HG02840 (cell line): ENCODE measurements around the gene SKP1.

Experiments used
- ATAC-seq: cut with Tn5 transposase; IDR thresholded peaks from one replicate; pipeline ENCODE4 v1.9.1; 2021; ENCODE audit warnings: mild to moderate bottlenecking, moderate library complexity, moderate number of reproducible peaks; ENCODE audit not compliant: unreplicated experiment, low FRiP score

SKP1 gene

DNA sequence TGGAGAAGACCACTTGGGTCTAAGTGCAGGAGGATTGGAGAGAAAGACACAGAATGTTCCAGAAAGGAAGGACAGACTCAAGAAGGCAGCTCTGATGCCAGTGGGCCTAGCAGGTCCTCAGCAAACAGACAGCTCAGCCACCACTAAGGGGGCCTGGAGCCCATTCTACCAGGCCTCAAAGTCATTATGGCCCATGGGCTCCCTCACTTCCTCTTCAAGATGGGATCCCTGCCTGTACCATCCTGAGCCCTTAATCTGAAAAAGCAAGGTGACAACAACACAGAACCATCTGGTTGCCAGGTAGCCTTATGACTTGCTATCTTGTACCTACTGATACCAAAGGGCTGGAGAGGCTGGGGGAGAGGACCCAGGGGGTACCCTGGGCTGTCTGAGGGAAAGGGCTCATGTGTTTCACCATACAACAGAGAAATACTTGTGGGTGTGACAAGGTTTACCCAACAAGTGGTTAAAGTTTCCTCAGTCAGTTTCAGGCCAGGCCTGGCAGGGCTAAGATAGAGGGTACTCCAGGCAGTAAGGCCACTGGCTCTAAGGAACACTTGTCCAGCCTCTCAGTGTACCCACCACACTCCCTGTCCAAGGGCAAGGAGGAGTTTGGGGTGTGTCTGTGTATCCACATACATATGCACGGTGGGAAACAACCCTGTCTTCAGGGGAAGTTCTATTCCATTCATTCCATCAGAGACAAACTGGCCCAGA lies 31.6 kb downstream of the SKP1 start:
- ATAC-seq: no peak

DNA sequence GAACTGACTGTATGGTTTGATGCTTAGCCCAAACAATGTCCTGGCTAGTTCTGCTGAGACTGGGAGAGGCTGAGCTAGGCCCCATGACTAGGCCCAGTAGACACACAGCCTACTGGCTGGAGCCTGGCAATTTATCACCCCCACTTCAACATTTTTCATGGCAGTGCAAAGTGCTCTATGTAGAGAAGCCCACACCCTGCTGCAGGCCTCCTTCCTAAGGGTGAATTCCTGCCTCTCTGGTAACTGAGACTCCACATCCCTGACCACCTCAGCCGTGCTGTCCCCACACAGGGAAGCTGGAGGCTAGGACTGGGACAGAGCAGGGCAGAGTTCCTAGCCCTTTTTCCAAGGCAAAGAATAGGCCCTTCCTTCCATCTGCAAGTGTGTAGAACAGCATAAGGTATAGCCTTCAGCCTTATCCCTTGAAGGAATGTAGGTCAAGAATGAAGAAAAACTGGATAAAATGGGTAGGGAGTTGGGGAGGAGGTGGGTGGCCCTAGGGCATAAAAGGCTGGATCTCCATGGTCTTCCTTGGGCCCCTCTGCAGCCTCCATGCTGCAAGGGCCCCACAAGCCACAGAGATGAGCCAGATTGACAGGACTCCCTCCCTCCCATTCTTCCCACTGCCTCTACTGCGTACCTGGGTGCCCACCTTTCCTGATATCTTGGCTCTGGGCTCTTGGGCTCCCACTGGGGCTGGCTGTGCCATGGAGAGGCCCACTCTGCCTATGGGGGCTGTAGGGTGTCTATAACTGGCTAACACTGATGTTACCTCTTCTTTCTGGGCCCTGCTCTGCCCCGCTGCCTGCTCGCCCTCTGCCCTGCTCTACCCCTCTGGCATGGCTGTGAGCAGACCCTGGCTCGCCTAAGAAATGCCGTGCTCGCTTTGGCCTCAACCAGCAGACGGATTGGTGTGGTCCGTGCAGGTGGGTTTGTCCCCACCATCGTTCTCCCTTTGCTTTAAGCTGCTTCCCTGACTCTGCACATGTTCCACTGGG lies 32.5 kb downstream of the SKP1 start:
- ATAC-seq: no peak

DNA sequence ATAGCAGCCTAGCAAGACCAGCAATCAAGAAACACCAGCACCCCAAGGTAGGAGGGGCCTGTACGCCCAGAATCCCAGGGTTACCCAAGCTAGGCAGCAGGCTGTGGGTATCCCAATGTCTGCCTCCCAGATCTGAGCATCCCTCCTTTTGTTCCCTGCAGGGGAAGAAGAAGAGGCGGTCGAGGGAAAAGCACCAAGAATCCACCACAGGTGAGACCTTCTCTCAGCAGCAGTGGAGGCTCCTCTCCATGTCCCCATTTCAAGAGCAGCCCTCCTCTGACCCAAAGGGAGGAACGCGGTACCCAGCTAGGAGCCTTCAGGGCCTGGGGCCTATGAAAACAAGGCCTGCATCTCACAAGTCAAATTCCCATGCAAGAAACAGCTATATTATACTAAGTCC lies 33.3 kb downstream of the SKP1 start:
- no peak for ATAC-seq

DNA sequence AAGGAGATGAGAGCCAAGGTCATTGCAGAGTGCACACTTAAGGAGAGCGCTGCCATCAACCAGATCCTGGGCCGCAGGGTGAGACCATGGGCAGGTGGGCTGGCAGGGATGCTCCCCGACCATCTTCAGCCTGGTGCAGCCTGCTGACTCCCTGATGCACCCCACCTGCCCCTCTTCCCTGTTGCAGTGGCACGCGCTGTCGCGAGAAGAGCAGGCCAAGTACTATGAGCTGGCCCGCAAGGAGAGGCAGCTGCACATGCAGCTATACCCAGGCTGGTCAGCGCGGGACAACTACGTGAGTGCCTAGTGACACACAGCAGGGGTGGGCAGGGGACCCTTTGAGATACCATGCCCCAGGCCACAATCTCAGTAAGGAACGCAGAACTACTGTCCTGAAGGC lies 33.9 kb downstream of the SKP1 start:
- no peak for ATAC-seq

DNA sequence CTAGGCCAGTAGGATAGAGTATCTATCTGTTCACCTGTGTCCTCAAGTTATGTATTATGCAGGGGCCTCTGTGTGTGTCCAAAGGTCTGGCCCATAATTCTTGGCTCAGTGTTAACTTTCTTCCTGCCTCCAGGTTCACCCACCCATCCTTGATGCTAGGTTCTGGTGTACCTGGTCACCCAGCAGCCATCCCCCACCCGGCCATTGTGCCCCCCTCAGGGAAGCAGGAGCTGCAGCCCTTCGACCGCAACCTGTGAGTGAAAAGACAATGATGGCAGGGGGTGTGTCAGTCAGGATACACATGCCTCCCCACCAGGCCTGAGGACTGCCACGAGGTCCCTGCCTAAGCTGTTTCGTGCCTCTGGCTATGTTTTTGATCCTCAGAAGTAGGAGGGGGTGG lies 34.7 kb downstream of the SKP1 start:
- no peak for ATAC-seq

DNA sequence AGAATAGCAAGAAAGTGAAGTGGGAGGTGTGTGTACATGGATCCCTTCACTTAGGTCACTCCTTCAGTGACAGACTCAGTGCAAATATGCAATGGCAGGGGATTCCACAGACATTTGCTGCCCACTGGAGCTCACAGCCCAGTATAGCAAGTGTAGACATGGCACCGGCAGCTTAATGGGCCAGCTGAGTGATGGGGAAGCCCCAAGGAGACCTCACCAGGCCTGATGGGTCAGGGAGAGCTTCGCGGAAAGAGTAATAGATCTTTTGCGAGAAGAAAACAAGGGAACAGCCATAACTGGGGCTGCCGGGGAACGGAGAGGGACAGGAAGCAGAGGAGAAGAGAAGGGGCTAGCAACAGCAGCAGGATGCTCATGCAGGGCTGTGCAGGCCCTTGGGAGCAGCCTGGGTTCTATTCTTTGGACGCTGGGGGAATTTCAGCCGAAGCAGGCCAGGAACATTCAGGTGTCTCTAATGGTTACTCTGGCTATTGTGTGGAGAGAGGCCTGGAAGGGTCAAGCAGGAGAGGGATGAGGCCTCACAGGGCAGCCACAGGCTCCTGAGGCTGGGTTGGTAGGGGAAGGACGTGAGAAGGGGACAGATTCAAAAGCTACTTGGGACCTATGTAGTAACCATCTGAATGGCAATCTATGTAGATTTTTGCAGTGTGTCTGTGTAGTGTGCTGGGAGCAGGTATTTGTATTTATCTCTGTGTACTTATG lies 35.3 kb downstream of the SKP1 start:
- no peak for ATAC-seq

DNA sequence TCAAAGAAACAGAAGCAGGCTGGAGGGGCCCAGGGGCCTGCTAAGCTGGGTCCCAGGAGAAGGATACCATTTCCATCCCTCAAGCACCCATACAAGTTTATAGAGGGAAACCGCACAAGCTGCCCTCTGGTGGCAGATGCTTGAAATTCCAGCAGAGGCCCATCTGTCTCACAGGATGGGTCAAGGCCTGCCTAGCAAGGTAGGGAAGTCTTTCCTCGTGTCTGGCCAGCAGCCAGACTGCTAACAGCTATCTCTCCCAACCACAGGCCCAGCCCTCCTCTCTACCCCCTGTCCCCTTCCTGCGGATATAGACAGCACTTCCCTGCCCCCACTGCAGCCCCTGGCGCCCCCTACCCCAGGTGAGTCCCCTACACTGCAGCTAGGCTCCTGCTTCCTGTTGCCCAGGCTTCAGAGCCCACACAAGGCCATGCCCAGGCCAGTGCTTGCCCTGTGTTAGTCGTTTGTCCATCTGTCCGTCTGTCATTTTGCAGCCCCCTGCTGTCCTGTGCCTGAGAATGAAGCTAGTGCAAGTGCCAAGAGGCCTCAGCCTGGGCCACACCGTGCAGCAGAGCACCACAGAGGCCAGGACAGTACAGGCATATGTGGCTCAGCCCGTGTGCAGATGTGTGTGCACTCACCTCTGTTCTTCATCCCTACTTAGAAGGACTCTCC lies 36.1 kb downstream of the SKP1 start:
- no peak for ATAC-seq

DNA sequence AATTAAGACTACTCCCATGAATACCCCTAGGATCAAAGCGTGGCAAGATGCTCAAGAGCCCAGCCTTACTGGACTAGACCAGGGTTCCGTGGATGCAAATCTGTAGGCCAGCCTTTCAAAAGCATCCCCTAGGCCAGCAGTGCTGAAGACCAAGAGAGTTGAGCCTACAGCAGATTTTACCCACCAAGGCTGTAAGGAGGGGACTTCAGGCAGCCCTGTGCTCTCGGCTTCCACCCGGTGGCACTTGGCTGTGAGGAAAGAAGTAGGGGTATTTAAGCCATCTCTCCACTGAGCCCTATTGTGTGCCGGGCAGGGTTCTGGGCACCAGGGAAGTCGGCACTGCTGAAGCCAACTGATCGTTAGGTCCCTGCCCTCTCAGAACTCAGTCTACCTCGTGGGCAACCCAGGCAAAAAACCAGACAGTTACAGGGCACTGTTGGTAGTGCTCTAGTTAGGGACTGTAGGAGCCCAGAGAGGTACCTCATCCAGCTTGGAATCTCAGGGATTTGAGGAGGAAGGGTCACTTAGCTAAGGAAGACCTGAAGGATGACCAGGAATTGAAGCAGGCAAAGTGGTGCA lies 36.8 kb downstream of the SKP1 start:
- ATAC-seq: no peak

DNA sequence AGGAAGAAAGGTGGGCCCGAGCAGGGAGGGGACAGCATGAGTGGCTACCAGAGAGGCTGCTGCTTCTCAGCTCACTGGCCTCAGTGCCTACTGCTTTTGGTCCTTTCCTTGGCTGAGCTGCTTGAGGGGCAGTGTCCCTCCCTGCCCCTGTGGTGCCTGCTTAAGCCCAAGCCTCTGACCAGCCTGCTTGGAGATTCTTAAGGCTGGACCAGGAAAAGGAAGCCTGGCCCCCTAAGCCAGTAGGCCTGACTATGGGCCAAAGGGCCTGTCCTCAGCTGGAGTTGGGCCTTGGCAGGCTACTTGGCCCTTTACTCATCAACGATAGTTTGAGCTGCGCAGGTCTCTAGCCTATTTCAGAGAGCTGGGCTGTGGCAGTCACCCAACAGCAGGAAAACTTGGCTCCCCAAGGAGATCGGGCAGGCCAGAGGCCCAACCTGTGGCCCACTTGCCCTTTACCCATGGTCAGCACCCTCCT lies 37.3 kb downstream of the SKP1 start:
- ATAC-seq: no peak

DNA sequence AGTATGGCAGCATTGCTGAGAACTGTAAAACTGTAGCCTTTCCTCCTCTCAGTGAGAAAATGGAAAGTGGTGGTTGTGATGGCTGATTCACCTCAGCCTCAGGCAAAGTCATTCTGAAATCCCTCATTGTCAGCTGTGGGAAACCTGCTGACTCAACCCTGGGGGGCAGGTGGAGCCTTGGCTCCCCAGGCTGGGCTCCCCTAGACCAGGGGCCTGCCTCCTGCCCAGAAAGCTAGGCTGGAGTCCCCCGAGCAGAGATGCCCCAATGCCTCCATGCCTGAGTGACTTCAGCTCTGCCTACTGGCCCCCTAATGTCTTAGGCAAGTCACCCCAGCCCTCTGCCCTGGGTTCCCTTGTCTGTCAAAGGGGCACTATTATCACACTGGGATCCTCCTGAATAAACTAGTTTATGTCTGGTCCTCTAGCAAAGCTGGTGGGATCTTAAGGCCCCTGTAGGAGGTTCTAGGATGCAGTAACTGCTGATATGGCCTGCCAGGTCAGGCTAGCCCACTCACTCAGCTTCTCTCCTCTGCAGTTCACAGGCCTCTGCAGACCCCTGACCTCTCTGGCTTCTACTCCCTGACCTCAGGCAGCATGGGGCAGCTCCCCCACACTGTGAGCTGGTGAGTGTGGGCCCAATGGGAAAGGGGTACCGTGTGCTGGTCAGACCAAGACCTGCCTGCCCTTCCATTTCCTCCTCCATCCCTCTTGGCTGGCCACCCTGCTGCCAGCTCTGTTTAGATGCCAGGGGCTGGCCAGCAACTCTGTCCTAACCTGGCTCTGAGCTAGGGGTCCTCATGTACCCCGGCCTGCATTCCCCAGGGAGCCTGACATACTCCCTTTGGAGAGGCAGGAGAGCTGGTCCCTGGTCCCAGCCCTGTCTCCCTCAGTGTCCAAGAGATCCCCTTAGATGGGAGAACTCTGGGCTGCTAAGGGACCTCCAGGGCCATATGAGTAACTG lies 38.1 kb downstream of the SKP1 start:
- peak; percentile 80 for ATAC-seq

DNA sequence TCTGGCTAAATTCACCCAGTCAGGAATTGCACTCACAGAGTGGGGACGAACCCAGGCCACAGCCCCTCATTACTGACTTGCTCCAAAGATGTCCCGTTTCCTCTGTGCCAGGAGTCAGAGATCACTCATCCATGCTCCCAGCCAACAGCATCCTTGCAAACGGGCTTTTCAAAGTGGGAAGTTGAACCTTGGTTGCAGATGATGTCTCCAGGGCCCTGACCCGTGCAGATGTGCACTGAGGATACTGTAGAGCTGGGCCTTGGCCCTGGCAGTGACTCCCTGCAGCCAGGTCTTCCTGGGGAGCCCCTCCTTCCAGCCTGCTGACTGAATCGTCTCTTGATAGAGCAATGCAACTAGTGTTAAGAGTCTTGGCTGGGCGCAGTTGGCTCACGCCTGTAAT lies 40.0 kb downstream of the SKP1 start:
- ATAC-seq: no peak

DNA sequence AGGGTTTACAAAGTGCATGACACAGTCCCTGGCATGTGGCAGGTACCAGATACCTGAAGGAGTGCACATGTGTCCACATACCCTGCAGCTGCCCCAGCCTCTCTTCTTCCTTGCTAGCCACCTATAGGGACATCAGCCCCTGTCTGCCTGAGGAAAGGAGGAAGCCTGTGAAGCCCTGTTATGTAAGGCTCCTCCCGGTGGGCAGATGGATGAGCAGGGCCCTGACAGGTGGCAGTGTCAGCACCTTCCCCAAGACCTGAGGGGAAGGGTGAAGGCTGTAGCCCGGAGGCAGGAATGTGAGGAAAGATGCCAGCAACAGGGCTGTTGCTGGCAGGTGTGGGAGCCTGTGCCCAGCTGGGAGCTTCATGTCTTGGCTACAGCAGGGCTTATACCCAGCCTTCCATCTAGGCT lies 40.5 kb downstream of the SKP1 start:
- ATAC-seq: no peak

DNA sequence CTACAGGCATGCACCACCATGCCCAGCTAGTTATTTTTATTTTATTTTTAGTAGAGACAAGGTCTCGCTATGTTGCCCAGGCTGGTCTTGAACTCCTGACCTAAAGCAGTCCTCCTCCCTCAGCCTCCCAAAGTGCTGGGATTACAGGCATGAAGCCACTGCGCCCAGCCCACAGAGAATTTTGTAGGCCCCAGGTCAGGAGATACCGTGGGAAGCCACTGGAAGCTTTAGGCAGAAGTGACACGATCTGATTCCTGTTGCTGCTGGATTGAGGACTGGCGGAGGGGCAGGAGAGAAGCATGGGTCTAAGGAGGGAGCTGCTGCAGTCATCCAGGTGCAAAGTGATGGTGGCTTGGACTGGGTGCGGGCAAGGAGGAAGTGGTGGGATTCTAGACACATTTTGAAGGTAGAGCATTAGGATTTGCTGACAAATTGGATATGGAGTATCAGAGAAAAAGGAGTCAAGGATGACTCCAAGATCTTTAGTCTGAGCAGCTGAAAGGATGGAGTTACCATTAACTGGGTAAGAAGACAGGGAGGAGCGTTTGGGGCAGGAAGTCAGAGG lies 41.6 kb downstream of the SKP1 start:
- ATAC-seq: no peak

DNA sequence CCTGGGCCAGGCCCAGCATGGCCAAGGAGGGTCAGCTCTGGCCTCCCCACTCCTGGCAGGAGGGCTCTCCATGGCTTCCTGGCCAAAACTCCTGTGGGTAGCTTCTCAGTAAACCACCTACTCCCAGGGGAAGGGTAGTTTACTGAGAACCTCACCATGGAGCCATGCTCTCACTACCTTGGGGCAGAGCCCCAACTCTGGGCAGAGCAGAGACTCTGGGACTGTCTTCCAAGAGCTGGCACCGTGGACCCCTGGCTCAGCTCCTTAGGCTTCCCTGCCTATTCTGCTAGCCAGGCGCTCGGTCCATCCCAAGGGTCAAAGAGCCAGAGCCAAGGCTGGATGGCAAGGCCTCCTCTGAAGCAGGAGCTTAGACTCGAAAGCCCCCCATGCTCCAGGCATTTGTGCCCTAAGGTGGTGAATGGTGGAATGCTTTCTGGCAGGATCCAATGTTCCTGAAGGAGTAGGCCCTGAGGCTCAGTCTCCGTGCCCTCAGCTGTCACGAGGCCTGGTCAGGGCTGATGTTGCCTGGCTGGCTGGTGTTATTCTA lies 42.7 kb downstream of the SKP1 start:
- no peak for ATAC-seq

DNA sequence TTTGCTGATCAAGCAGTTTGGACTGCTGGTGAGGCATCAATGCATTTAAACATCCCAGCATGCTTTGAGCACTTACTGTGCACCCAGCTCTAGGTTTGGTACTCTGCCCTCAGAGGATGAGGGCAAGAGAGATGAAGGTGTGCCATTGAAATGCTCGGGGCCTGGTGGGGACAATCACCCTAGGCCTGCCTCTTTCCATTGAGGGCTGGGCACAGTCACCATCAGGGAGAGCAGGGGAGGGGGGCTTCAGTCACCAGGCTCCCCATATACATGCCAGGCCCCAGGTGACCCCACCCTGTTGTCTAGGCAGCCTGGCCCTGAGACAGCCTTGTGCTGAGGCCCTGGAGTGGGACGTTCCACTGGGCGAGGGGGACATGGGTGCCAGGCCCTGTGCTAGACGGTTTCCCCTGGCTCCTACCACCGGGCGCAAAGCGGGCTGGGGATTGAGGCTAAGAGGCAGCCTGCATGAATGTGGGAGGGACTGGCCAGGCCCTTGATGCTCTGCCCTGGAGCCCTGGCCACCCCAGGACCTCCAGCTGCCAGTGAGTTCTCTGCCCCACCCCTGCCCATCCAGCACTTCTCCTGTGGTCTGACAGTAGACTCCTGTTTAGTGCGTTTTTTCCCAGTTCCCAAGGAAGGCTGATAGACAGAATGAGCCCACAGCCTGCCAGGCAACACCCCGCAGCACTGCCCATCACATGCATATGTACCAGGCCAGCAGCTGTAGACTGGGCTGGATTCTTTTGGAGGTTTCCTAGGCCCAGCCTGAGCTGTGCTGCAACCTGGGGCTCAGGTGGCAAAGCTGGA lies 43.4 kb downstream of the SKP1 start:
- no peak for ATAC-seq

DNA sequence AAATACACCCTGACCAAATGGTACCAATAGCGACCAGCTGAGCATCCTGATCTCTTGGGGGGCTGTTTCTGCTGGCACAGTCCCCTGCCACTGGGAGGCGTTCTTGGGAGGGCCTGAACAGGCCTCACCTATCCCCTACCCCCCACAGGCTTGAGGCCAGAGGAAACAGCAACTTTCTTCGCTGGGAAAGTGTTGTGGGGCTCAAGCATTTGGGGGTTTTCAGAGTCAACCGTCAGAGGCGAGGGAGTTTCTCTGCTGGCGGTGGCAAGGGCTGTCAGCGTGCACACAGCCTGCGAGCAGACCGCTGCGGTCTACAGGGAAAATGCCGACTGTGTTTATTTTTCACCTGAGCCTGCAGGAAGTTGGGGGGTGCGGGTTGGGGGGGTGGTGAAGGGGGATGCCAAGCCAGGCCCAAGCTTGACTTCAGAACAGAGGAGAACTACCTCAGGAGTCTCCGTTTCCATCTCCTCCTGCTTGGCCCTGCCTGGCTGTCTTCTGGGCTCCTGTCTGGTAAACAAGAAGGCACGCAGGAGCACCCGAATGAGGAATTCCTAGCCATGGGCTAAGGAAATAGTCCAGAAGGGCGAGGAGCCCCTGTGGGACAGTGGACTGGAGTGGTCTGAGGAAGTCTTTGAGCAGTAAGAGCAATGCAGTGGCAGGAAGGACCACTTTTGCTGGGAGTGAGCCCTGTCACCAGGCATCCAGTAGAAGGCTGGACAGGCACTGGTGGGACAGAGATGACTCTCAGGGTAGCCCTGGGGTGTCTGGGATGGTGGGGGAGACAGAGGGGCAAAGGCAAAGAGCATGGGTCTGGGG lies 44.2 kb downstream of the SKP1 start:
- ATAC-seq: peak; percentile 55
